ENCODE measurements around the gene CDC16. TPM values are rescaled to one million over a fixed set of nuclear protein-coding genes. Genes with fewer than 3 reads are reported as not detected.

Gene CDC16
- 144 and 291 TPM in 2 replicates for total RNA-seq (2011; cell fraction: chromatin; rRNA removed; ENCODE audit: low replicate concordance)
- 66.0 and 82.0 TPM in 2 replicates for total RNA-seq (2011; cell fraction: nucleolus; rRNA removed)
- 130 and 163 TPM in 2 replicates for total RNA-seq (2011; cell fraction: nucleoplasm; rRNA removed)
- total RNA-seq (2014; rRNA removed) = 26.4 and 28.2 TPM in 2 replicates
- 51.6 and 58.7 TPM in 2 replicates for total RNA-seq (2014; rRNA removed; fragmentation: Illumina TruSeq; extraction: Trizol)
- 46.9 and 48.5 TPM in 2 replicates for total RNA-seq (2015; rRNA removed; fragmentation: Illumina TruSeq; extraction: Trizol)
- total RNA-seq (2021) = 54.0 and 59.7 TPM in 2 replicates
- polyA plus RNA-seq (2011; rRNA removed) = 101 and 102 TPM in 2 replicates
- 28.9 and 36.2 TPM in 2 replicates for polyA plus RNA-seq (2011; cell fraction: cytosol; rRNA removed)
- 171 and 301 TPM in 2 replicates for polyA plus RNA-seq (2011; cell fraction: nucleus; rRNA removed)
- polyA plus RNA-seq (2012) = 44.2 and 83.9 TPM in 2 replicates
- 65.7 and 70.2 TPM in 2 replicates for polyA plus RNA-seq (2014; fragmentation: Illumina TruSeq; extraction: Trizol)
- 10 to 100 TPM; 23.2 to 29.8 TPM for polyA plus RNA-seq (2014; fragmentation: Nextera tagmentation; extraction: Ambion mirVana)
- polyA plus RNA-seq (2014; rRNA removed) = 67.6 and 68.0 TPM in 2 replicates
- 82.2 and 103 TPM in 2 replicates for polyA minus RNA-seq (2011; rRNA and poly(A)+ RNA removed)
- polyA minus RNA-seq (2011; cell fraction: cytosol; rRNA and poly(A)+ RNA removed) = 28.1 and 34.2 TPM in 2 replicates
- 72.6 and 131 TPM in 2 replicates for polyA minus RNA-seq (2011; cell fraction: nucleus; rRNA and poly(A)+ RNA removed)
- percentile 85 among the genes with signal in this experiment for Bru-seq, nascent RNA
- BruChase-seq, experiment 1, labeled RNA remaining after a 2-hour chase = percentile 88 among the genes with signal in this experiment
- BruChase-seq, experiment 2, labeled RNA remaining after a 6-hour chase = percentile 89 among the genes with signal in this experiment
- long read RNA-seq, experiment 1, transcript CDC16-205 (19 exons, 2,034 nt) = minor isoform, 7 of 320 reads
- long read RNA-seq, experiment 1, transcript CDC16-204 (19 exons, 2,211 nt) = major isoform, 83 of 320 reads
- long read RNA-seq, experiment 1, transcript CDC16-203 (18 exons, 2,203 nt) = minor isoform, 71 of 320 reads
- long read RNA-seq, experiment 1, partial matches to known transcripts = 97 of 320 reads
- long read RNA-seq, experiment 1, other reads (novel, unspliced or antisense) = 58 of 320 reads
- long read RNA-seq, experiment 2, transcript CDC16-204 (19 exons, 2,211 nt) = minor isoform, 5 of 72 reads
- long read RNA-seq, experiment 2, transcript CDC16-203 (18 exons, 2,203 nt) = major isoform, 7 of 72 reads
- long read RNA-seq, experiment 2, partial matches to known transcripts = 19 of 72 reads
- long read RNA-seq, experiment 2, other reads (novel, unspliced or antisense) = 41 of 72 reads
- long read RNA-seq, experiment 3, transcript CDC16-203 (18 exons, 2,203 nt) = minor isoform, 8 of 50 reads
- long read RNA-seq, experiment 3, transcript CDC16-204 (19 exons, 2,211 nt) = major isoform, 12 of 50 reads
- long read RNA-seq, experiment 3, partial matches to known transcripts = 15 of 50 reads
- long read RNA-seq, experiment 3, other reads (novel, unspliced or antisense) = 14 of 50 reads

- WGBS (ENCODE audit: insufficient coverage, low coverage, missing lambda C conversion rate) = 0% methylated on average over 22 of the region's 76 CpGs
- Histone ChIP-seq H3K27me3 (ENCODE audit: control insufficient read depth in 2 of 2, insufficient read depth in 2 of 2, low read length in 2 of 2) (no peaks in the 10 kb centered on the region), H2AFZ (ENCODE audit: low read depth, low read length) (peak within 1 kb of the TSS; percentile 90), H3K4me2 (ENCODE audit: insufficient read depth, low read length) (peak within 1 kb of the TSS; percentile 98), H3K36me3 (ENCODE audit: control insufficient read depth, insufficient read depth, low read length) (peaks cover 36% of the 10 kb centered on the region; the same call in 2 of the 3 replicates), H3K27ac (ENCODE audit: extremely low read depth, low read depth, low read length) (peak within 1 kb of the TSS; percentile 82), H3K9ac (ENCODE audit: insufficient read depth in 1 of 2, low read depth in 2 of 2, low read length in 2 of 2) (peak within 1 kb of the TSS; percentile 89 to 94), H3K79me2 (ENCODE audit: control insufficient read depth, insufficient read depth, low read length) (peaks cover 30% of the 10 kb centered on the region), H3K4me3 (peak within 1 kb of the TSS; percentile 87), H3K9me1 (ENCODE audit: control insufficient read depth, insufficient read depth, low read length) (no peaks in the 10 kb centered on the region), H4K20me1 (replicated peaks; ENCODE audit: control insufficient read depth, insufficient read depth, low read length) (no peaks in the 10 kb centered on the region), H3K9me3 (replicated peaks; ENCODE audit: control insufficient read depth, insufficient read depth, low read depth, low read length) (peaks cover 7% of the 10 kb centered on the region; the same call in 1 of the 2 replicates), H3K4me1 (replicated peaks in 1 of 2; ENCODE audit: control insufficient read depth in 2 of 2, insufficient read depth in 2 of 2, low read length in 2 of 2) (peaks cover 11 to 30% of the 10 kb centered on the region in 2 experiments; a peak in 4 of 5 replicates)
- no TSS peak for BruUV-seq (replicated peaks)
- ChIA-PET POLR2A (interaction anchor here (0.6 kb wide), 1 partner anchor 282 kb away, joined by 3 read pairs; no protein-coding TSS in a partner anchor), CTCF (ENCODE audit: low intra/inter-chr PET ratio) (no interaction called here)
- intact Hi-C loops (cut with micrococcal nuclease) (no loop called here), in situ Hi-C loops (cut with MboI) (no loop called here)
- FAIRE-seq (no peak), ATAC-seq (peak; percentile 94), DNase-seq (ENCODE audit: extremely low read depth in 1 of 4, low spot score in 3 of 4) (peak; percentile 92 to 95 (median 93))
- no peak for TF ChIP-seq ZNF274 (IDR thresholded peaks at IDR 0.05; ENCODE audit: borderline replicate concordance, low read depth, low read length)
- no peak for TF ChIP-seq ZNF24 (IDR thresholded peaks at IDR 0.05)
- TF ChIP-seq ZNF431 (CRISPR knock-in tag; IDR thresholded peaks at IDR 0.05) = peak; percentile 86
- TF ChIP-seq FOSL1 (tag; conservative IDR thresholded peaks at IDR 0.05) = no peak
- TF ChIP-seq CLOCK (CRISPR knock-in tag; IDR thresholded peaks at IDR 0.05; ENCODE audit: borderline replicate concordance) = no peak
- no peak for TF ChIP-seq SREBF1 (IDR thresholded peaks at IDR 0.05; ENCODE audit: borderline replicate concordance, low read depth, low read length)
- peak; percentile 94 for TF ChIP-seq ZNF511 (CRISPR knock-in tag; IDR thresholded peaks at IDR 0.05)
- TF ChIP-seq CBX2 (IDR thresholded peaks at IDR 0.05; ENCODE audit: insufficient read depth, low read length, poor library complexity, severe bottlenecking) = no peak
- TF ChIP-seq CREBBP (IDR thresholded peaks at IDR 0.05; ENCODE audit: low read depth, low read length) = no peak
- no peak for TF ChIP-seq CHD2 (IDR thresholded peaks at IDR 0.05; ENCODE audit: low read depth, low read length)
- TF ChIP-seq PHF21A (IDR thresholded peaks at IDR 0.05; ENCODE audit: borderline replicate concordance, low read depth) = no peak
- no peak for TF ChIP-seq ZBED1 (IDR thresholded peaks at IDR 0.05)
- TF ChIP-seq CCAR2 (IDR thresholded peaks at IDR 0.05; ENCODE audit: low read depth, low read length) = no peak
Observed at GRCh38 chr13:114234645-114235421, at the start of gene CDC16. Gene CDC16 (plus strand): TSS chr13:114234897. CDS start chr13:114235085, 188 bp downstream.
